Measurements from ENCODE around the gene OR3A2.
"Not testable (repeated sequence)": the region's sequence is repeated elsewhere in the genome, so short reads cannot be mapped to it uniquely, and the experiment has no call there.

The OR3A2 gene

DNA sequence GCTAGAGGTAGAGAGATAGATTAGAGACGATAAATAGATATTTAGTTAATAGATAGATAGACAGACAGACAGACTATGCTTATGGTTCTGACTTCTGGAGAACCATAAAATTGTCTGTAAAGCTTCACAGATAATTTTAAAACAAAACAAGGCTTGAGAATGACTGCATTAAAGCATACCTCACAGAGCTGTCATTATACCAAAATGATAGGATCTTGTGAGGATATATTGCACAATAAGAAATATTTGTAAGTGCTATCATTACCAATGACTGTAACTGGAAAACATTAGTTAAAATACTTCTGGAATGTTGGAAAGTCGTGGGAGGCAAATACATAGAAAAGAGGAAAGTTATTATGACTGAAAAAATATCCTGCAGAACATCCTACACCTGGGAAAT, 15.7 kb upstream of the OR3A2 start:
- TF ChIP-seq, protein P1, sequence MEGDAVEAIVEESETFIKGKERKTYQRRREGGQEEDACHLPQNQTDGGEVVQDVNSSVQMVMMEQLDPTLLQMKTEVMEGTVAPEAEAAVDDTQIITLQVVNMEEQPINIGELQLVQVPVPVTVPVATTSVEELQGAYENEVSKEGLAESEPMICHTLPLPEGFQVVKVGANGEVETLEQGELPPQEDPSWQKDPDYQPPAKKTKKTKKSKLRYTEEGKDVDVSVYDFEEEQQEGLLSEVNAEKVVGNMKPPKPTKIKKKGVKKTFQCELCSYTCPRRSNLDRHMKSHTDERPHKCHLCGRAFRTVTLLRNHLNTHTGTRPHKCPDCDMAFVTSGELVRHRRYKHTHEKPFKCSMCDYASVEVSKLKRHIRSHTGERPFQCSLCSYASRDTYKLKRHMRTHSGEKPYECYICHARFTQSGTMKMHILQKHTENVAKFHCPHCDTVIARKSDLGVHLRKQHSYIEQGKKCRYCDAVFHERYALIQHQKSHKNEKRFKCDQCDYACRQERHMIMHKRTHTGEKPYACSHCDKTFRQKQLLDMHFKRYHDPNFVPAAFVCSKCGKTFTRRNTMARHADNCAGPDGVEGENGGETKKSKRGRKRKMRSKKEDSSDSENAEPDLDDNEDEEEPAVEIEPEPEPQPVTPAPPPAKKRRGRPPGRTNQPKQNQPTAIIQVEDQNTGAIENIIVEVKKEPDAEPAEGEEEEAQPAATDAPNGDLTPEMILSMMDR (conservative IDR thresholded peaks at IDR 0.05; ENCODE audit: low read length) = no peak
- no peak for TF ChIP-seq EZH2phosphoT487 (IDR thresholded peaks at IDR 0.05; ENCODE audit: borderline replicate concordance)
- no peaks in the 10 kb centered on the region for H3K4me1 ChIP-seq (ENCODE audit: insufficient read depth, low read length, poor library complexity, severe bottlenecking)
- H3F3A ChIP-seq (ENCODE audit: low read depth) = no peaks in the 10 kb centered on the region
- H3K36me3 ChIP-seq (ENCODE audit: insufficient read depth, low read length) = no peaks in the 10 kb centered on the region
- H3K9ac ChIP-seq (ENCODE audit: low read depth, low read length, poor library complexity, severe bottlenecking) = no peak overlapping the region
- no peaks in the 10 kb centered on the region for H3K9me2 ChIP-seq (replicated peaks; ENCODE audit: low read depth, low read length)
- no peaks in the 10 kb centered on the region for H3K79me2 ChIP-seq (ENCODE audit: insufficient read depth, low read length)
- no peak overlapping the region for H3K4me2 ChIP-seq (ENCODE audit: low read depth, low read length, poor library complexity, severe bottlenecking)
- H2AFZ ChIP-seq (ENCODE audit: low read length) = no peak overlapping the region
- no peaks in the 10 kb centered on the region for H4K20me1 ChIP-seq (ENCODE audit: insufficient read depth, low read length, poor library complexity, severe bottlenecking)
- H3K27me3 ChIP-seq (ENCODE audit: insufficient read depth, low read length, poor library complexity, severe bottlenecking) = no peaks in the 10 kb centered on the region
- no peaks in the 10 kb centered on the region; the same call in 1 of the 2 replicates for H3K9me3 ChIP-seq (ENCODE audit: insufficient read depth, low read depth, low read length)
- no peak overlapping the region for H3K4me3 ChIP-seq (ENCODE audit: low read length, poor library complexity, severe bottlenecking)

DNA sequence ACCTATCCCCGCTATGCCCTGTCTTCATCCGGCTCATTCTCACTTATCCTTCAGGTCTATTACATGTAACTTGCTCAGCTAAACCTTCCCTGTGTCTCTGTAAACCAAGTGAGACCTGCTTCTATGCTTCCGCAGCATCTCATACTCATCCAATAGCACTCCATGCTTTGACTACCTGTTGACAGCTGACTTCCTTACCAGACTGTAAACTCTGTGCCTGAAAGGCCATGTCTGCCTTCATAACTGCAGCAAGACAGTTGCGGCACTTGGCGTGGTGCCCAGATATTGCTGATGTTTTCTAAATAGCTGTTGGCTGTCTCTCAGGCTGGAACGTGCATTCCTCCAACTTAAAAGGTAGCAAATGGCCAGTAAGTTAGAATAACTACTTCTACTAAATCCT, 13.9 kb upstream of the OR3A2 start:
- no peak for TF ChIP-seq EZH2phosphoT487 (IDR thresholded peaks at IDR 0.05; ENCODE audit: borderline replicate concordance)
- TF ChIP-seq, protein P1 (conservative IDR thresholded peaks at IDR 0.05; ENCODE audit: low read length) = no peak
- H3K27me3 ChIP-seq (ENCODE audit: insufficient read depth, low read length, poor library complexity, severe bottlenecking) = no peaks in the 10 kb centered on the region

DNA sequence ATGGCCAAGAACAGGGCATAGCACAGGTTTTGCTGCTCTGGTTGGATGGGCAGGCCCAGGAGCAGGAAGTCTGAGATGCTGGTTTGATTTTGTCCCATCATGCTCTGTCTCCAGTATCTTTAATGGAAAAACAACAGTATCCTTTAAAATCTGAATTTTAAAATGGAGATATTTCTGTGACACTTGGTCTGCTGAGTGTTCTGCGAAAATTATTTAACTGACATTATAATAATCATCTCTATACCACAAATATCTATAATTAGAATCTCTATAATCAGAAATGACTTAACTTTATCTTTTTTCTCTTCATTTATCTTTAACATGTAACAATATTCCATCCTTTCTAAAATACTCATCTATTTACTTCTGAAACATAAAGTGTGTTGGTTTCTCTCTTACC, 12.2 kb upstream of the OR3A2 start, which contains the start of gene OR1E1:
OR1E1 (minus strand) TSS at position 101 of the 400 bp plus-strand sequence; CDS start at position 101, 0 bp downstream.
- TF ChIP-seq EZH2phosphoT487 (IDR thresholded peaks at IDR 0.05; ENCODE audit: borderline replicate concordance) = no peak
- TF ChIP-seq, protein P1 (conservative IDR thresholded peaks at IDR 0.05; ENCODE audit: low read length) = no peak
- no peaks in the 10 kb centered on the region for H4K20me1 ChIP-seq (ENCODE audit: insufficient read depth, low read length, poor library complexity, severe bottlenecking)
- no peaks in the 10 kb centered on the region for H3K9me3 ChIP-seq (ENCODE audit: insufficient read depth, low read depth, low read length)

More for the DNA sequence above, 13.9 kb upstream of the OR3A2 start:
- H3K9me3 ChIP-seq (ENCODE audit: insufficient read depth, low read depth, low read length) = no peaks in the 10 kb centered on the region
- no peak overlapping the region for H3K4me2 ChIP-seq (ENCODE audit: low read depth, low read length, poor library complexity, severe bottlenecking)
- no peaks in the 10 kb centered on the region for H3F3A ChIP-seq (ENCODE audit: low read depth)
- H3K9ac ChIP-seq (ENCODE audit: low read depth, low read length, poor library complexity, severe bottlenecking) = no peak overlapping the region
- H2AFZ ChIP-seq (ENCODE audit: low read length) = no peak overlapping the region
- no peak overlapping the region for H3K4me3 ChIP-seq (ENCODE audit: low read length, poor library complexity, severe bottlenecking)
- H3K36me3 ChIP-seq (ENCODE audit: insufficient read depth, low read length) = no peaks in the 10 kb centered on the region
- no peaks in the 10 kb centered on the region for H3K9me2 ChIP-seq (replicated peaks; ENCODE audit: low read depth, low read length)
- no peaks in the 10 kb centered on the region for H4K20me1 ChIP-seq (ENCODE audit: insufficient read depth, low read length, poor library complexity, severe bottlenecking)
- H3K79me2 ChIP-seq (ENCODE audit: insufficient read depth, low read length) = no peaks in the 10 kb centered on the region
- no peaks in the 10 kb centered on the region for H3K4me1 ChIP-seq (ENCODE audit: insufficient read depth, low read length, poor library complexity, severe bottlenecking)

DNA sequence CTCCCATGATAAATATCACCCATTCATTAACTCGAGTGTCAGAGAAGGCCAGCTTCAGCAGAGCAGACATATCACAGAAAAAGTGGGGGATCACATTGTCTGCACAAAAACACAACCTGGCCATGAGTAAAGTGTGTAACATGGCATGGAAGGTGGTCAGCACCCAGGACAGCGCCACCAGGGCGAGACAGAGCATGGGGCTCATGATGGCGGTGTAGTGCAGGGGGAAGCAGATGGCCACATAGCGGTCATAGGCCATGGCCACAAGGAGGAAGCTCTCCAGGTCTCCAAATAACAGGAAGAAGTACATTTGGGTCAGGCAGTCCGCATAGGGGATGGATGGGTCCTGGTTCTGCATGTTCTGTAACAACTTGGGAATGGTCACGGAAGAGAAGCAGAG, 11.7 kb upstream of the OR3A2 start:
- H3K4me1 ChIP-seq (ENCODE audit: insufficient read depth, low read length, poor library complexity, severe bottlenecking); H3K9ac ChIP-seq (ENCODE audit: low read depth, low read length, poor library complexity, severe bottlenecking); H3K4me2 ChIP-seq (ENCODE audit: low read depth, low read length, poor library complexity, severe bottlenecking); H2AFZ ChIP-seq (ENCODE audit: low read length); H3K27me3 ChIP-seq (ENCODE audit: insufficient read depth, low read length, poor library complexity, severe bottlenecking); H3K9me2 ChIP-seq (replicated peaks; ENCODE audit: low read depth, low read length); H3K79me2 ChIP-seq (ENCODE audit: insufficient read depth, low read length); H3K9me3 ChIP-seq (ENCODE audit: insufficient read depth, low read depth, low read length); H4K20me1 ChIP-seq (ENCODE audit: insufficient read depth, low read length, poor library complexity, severe bottlenecking); H3K36me3 ChIP-seq (ENCODE audit: insufficient read depth, low read length); H3F3A ChIP-seq (ENCODE audit: low read depth); H3K4me3 ChIP-seq (ENCODE audit: low read length, poor library complexity, severe bottlenecking): not testable (repeated sequence)

More for the DNA sequence above, 12.2 kb upstream of the OR3A2 start, which contains the start of gene OR1E1:
- Histone ChIP-seq H3K36me3 (ENCODE audit: insufficient read depth, low read length) (no peaks in the 10 kb centered on the region), H3K9me2 (replicated peaks; ENCODE audit: low read depth, low read length) (no peaks in the 10 kb centered on the region), H3K79me2 (ENCODE audit: insufficient read depth, low read length) (no peaks in the 10 kb centered on the region), H3K4me3 (ENCODE audit: low read length, poor library complexity, severe bottlenecking) (no peak within 1 kb of the TSS), H2AFZ (ENCODE audit: low read length) (no peak within 1 kb of the TSS), H3K4me2 (ENCODE audit: low read depth, low read length, poor library complexity, severe bottlenecking) (no peak within 1 kb of the TSS), H3K27me3 (ENCODE audit: insufficient read depth, low read length, poor library complexity, severe bottlenecking) (no peaks in the 10 kb centered on the region), H3F3A (ENCODE audit: low read depth) (no peaks in the 10 kb centered on the region), H3K4me1 (ENCODE audit: insufficient read depth, low read length, poor library complexity, severe bottlenecking) (no peaks in the 10 kb centered on the region), H3K9ac (ENCODE audit: low read depth, low read length, poor library complexity, severe bottlenecking) (no peak within 1 kb of the TSS)

Data from Loucy (cell line).